D721Med (cell line): ENCODE measurements around the gene NDUFC1.
"Not testable (repeated sequence)": the region's sequence is repeated elsewhere in the genome, so short reads cannot be mapped to it uniquely, and the experiment has no call there.

ENCODE experiments used
- DNase-seq: peaks from one replicate; pipeline ENCODE4 v3.0.0; 2011; ENCODE audit warnings: low spot score; ENCODE audit not compliant: insufficient read length
- FAIRE-seq: peaks from 2 replicates; lab custom pipeline; 2011; peaks lifted over from hg19 to GRCh38; lab: Jason Lieb, UNC
- CTCF ChIP-seq: IDR thresholded peaks from 2 replicates; pipeline ENCODE4 v1.5.1; 2012; ENCODE audit warnings: mild to moderate bottlenecking, control low read depth; ENCODE audit not compliant: insufficient read depth; ENCODE audit errors: missing control alignments

Gene NDUFC1

GRCh38 chr4:139301821-139302611 is at the start of gene NDUFC1:
NDUFC1 (minus strand) TSS chr4:139302477; CDS start chr4:139295798, 6,679 bp downstream.
- FAIRE-seq: no peak
- no peak for DNase-seq
- TF ChIP-seq CTCF: no peak

- DNase-seq: no peak
- no peak for TF ChIP-seq CTCF
Observed at GRCh38 chr4:139337612-139338011, 35.3 kb upstream of the NDUFC1 start.

GRCh38 chr4:139333046-139333445 is 30.8 kb upstream of the NDUFC1 start:
- FAIRE-seq (no peak), DNase-seq (no peak)
- no peak for TF ChIP-seq CTCF

More at GRCh38 chr4:139337612-139338011, 35.3 kb upstream of the NDUFC1 start:
- no peak for FAIRE-seq

GRCh38 chr4:139331185-139331584 is 28.9 kb upstream of the NDUFC1 start:
- no peak for TF ChIP-seq CTCF
- FAIRE-seq (no peak), DNase-seq (no peak)

- FAIRE-seq: no peak
- TF ChIP-seq CTCF: no peak
- DNase-seq: no peak
Observed at GRCh38 chr4:139330283-139330682, 28.0 kb upstream of the NDUFC1 start.

- FAIRE-seq: no peak
- no peak for DNase-seq
- TF ChIP-seq CTCF: no peak
Observed at GRCh38 chr4:139329665-139330200, 27.5 kb upstream of the NDUFC1 start.

- FAIRE-seq (no peak), DNase-seq (no peak)
- no peak for TF ChIP-seq CTCF
Observed at GRCh38 chr4:139324620-139325019, 22.3 kb upstream of the NDUFC1 start.

GRCh38 chr4:139322541-139322940 is 20.3 kb upstream of the NDUFC1 start:
- FAIRE-seq, DNase-seq: not testable (repeated sequence)

- not testable (repeated sequence) for FAIRE-seq
Observed at GRCh38 chr4:139322070-139322469, 19.8 kb upstream of the NDUFC1 start.

More at GRCh38 chr4:139322070-139322469, 19.8 kb upstream of the NDUFC1 start:
- not testable (repeated sequence) for DNase-seq
